ENCODE results near the gene CYP19A1. TPM values are rescaled to one million over a fixed set of nuclear protein-coding genes. Genes with fewer than 3 reads are reported as not detected.
"Not testable (repeated sequence)": the region's sequence is repeated elsewhere in the genome, so short reads cannot be mapped to it uniquely, and the experiment has no call there.

Gene CYP19A1
- total RNA-seq, 1 donor from 2014 or later = 0.55 TPM

- DNase-seq (no peak), ATAC-seq (no peak)
- intact Hi-C loops (cut with micrococcal nuclease) = no loop called here
Observed at GRCh38 chr15:51198701-51199232, 139.6 kb downstream of the CYP19A1 start.

- intact Hi-C loops (cut with micrococcal nuclease) = no loop called here
- DNase-seq (no peak), ATAC-seq (no peak)
Observed at GRCh38 chr15:51195459-51195858, 142.9 kb downstream of the CYP19A1 start.

GRCh38 chr15:51193979-51194378 lies 144.4 kb downstream of the CYP19A1 start:
- DNase-seq (no peak), ATAC-seq (no peak)
- intact Hi-C loops (cut with micrococcal nuclease) = no loop called here

GRCh38 chr15:51193526-51193925 lies 144.9 kb downstream of the CYP19A1 start:
- no peak for DNase-seq
- no peak for ATAC-seq
- intact Hi-C loops (cut with micrococcal nuclease) = no loop called here

- peak; percentile 80 for ATAC-seq
- intact Hi-C loops (cut with micrococcal nuclease) = no loop called here
- peak; percentile 92 for DNase-seq
Observed at GRCh38 chr15:51192521-51193280, 145.7 kb downstream of the CYP19A1 start.

- no peak for DNase-seq
- no peak for ATAC-seq
- intact Hi-C loops (cut with micrococcal nuclease) = no loop called here
Observed at GRCh38 chr15:51191766-51192165, 146.6 kb downstream of the CYP19A1 start.

- intact Hi-C loops (cut with micrococcal nuclease) = no loop called here
- ATAC-seq (peak; percentile 19), DNase-seq (peak; percentile 28)
Observed at GRCh38 chr15:51191072-51191670, 147.2 kb downstream of the CYP19A1 start.

- DNase-seq (peak; percentile 78), ATAC-seq (peak; percentile 66)
- intact Hi-C loops (cut with micrococcal nuclease) = no loop called here
Observed at GRCh38 chr15:51190424-51191068, 147.8 kb downstream of the CYP19A1 start.

GRCh38 chr15:51189669-51190385 lies 148.6 kb downstream of the CYP19A1 start:
- DNase-seq = no peak
- ATAC-seq = peak; percentile 47
- intact Hi-C loops (cut with micrococcal nuclease) = no loop called here

GRCh38 chr15:51188791-51189190 lies 149.6 kb downstream of the CYP19A1 start:
- ATAC-seq = peak; percentile 44
- peak; percentile 49 for DNase-seq
- intact Hi-C loops (cut with micrococcal nuclease) = not testable (repeated sequence)

- intact Hi-C loops (cut with micrococcal nuclease) = no loop called here
- no peak for ATAC-seq
- no peak for DNase-seq
Observed at GRCh38 chr15:51186891-51187290, 151.5 kb downstream of the CYP19A1 start.

GRCh38 chr15:51186181-51186705 lies 152.2 kb downstream of the CYP19A1 start:
- DNase-seq (no peak), ATAC-seq (no peak)
- intact Hi-C loops (cut with micrococcal nuclease) = no loop called here

GRCh38 chr15:51185213-51186159 lies 152.9 kb downstream of the CYP19A1 start:
- no peak for ATAC-seq
- intact Hi-C loops (cut with micrococcal nuclease) = no loop called here
- no peak for DNase-seq

- ATAC-seq = peak; percentile 42
- DNase-seq = no peak
- intact Hi-C loops (cut with micrococcal nuclease) = no loop called here
Observed at GRCh38 chr15:51184627-51185026, 153.8 kb downstream of the CYP19A1 start.

GRCh38 chr15:51183076-51183475 lies 155.3 kb downstream of the CYP19A1 start:
- no peak for ATAC-seq
- DNase-seq = no peak
- intact Hi-C loops (cut with micrococcal nuclease) = no loop called here

- intact Hi-C loops (cut with micrococcal nuclease) = no loop called here
- DNase-seq (no peak), ATAC-seq (peak; percentile 81)
Observed at GRCh38 chr15:51181905-51182304, 156.5 kb downstream of the CYP19A1 start.

GRCh38 chr15:51181221-51181620 lies 157.2 kb downstream of the CYP19A1 start:
- no peak for ATAC-seq
- intact Hi-C loops (cut with micrococcal nuclease) = no loop called here
- no peak for DNase-seq

- no peak for ATAC-seq
- DNase-seq = no peak
- intact Hi-C loops (cut with micrococcal nuclease) = no loop called here
Observed at GRCh38 chr15:51180534-51180933, 157.9 kb downstream of the CYP19A1 start.

Measured in left ventricle myocardium superior (tissue), 1 donor.